T-helper 9 cell (primary cell): ENCODE results near the gene SMOC2.

Experiments
- DNase-seq: peaks from one replicate; pipeline ENCODE4 v3.0.0-alpha.2; 2020

The SMOC2 gene

GRCh38 chr6:168716581-168716980 is 275.6 kb downstream of the SMOC2 start:
- DNase-seq, result no peak

- DNase-seq, result no peak
These were observed 276.5 kb downstream of the SMOC2 start for GRCh38 chr6:168717491-168717890.
